SK-N-SH (cell line): ENCODE results near the gene RTN3. TPM values are rescaled to one million over a fixed set of nuclear protein-coding genes. Genes with fewer than 3 reads are reported as not detected.

Experiments used
- CTCF ChIA-PET: fragments of 300-600, 350-600 bp; formaldehyde crosslinking; extraction: SDS; loops from one replicate; lab custom pipeline; 2021; lab: Yijun Ruan, JAX
- POLR2A ChIA-PET: fragments of 350-600 bp; sonication (Branson Sonifier 250); formaldehyde crosslinking; extraction: SDS; loops from one replicate; lab custom pipeline; 2020; ENCODE audit warnings: antibody characterized with exemption, inconsistent platforms; lab: Yijun Ruan, JAX
- DNase-seq: peaks from one replicate; pipeline ENCODE4 v3.0.0; 2012
- H2AFZ ChIP-seq: fragments of 200-600 bp; sonication (generic); 2 replicates; pipeline ENCODE4 v1.8.1; 2016; ENCODE audit warnings: antibody characterized with exemption, mild to moderate bottlenecking, low read depth
- H3F3A ChIP-seq: fragments of 200-600 bp; sonication (generic); replicated peaks from 2 replicates; pipeline ENCODE3; 2016; ENCODE audit warnings: antibody characterized with exemption, mild to moderate bottlenecking; ENCODE audit not compliant: insufficient read depth
- H3K27ac ChIP-seq, 2 experiments: fragments of 200-500 bp in 1 of 2; fragments of 200-600 bp in 1 of 2; sonication (Bioruptor generic) in 1 of 2; sonication (generic), shearing (Covaris generic) in 1 of 2; 2 replicates each; pipeline versions ENCODE4 v1.5.1 to v1.6.1; 2014 to 2016; ENCODE audit warnings: low read depth in 2 of 2, inconsistent platforms in 1 of 2, low read length in 1 of 2, mild to moderate bottlenecking in 1 of 2, mixed read lengths in 1 of 2
- H3K27me3 ChIP-seq: fragments of 200-600 bp; sonication (generic), shearing (Covaris generic); 2 replicates; pipeline ENCODE4 v1.6.1; 2016; ENCODE audit warnings: mixed run types; ENCODE audit not compliant: insufficient read depth
- H3K36me3 ChIP-seq, 2 experiments: fragments of 200-500 bp in 1 of 2; fragments of 200-600 bp in 1 of 2; sonication (Bioruptor generic) in 1 of 2; sonication (generic) in 1 of 2; replicated peaks in 1 of 2; 2 replicates each; pipeline versions ENCODE3 to v1.5.1; 2014 to 2016; ENCODE audit warnings: low read length in 1 of 2, mild to moderate bottlenecking in 1 of 2; ENCODE audit not compliant: insufficient read depth in 2 of 2, control insufficient read depth in 1 of 2
- H3K4me1 ChIP-seq, 2 experiments: fragments of 200-500 bp in 1 of 2; fragments of 200-600 bp in 1 of 2; sonication (Bioruptor generic) in 1 of 2; sonication (generic), shearing (Covaris generic) in 1 of 2; 2 replicates each; pipeline versions ENCODE4 v1.5.1 to v1.6.1; 2014 to 2016; ENCODE audit warnings: low read depth in 1 of 2, low read length in 1 of 2, mixed run types in 1 of 2; ENCODE audit not compliant: insufficient read depth in 2 of 2, control insufficient read depth in 1 of 2
- H3K4me2 ChIP-seq: fragments of 200-600 bp; sonication (generic), shearing (Covaris generic); 2 replicates; pipeline ENCODE4 v1.6.1; 2017; ENCODE audit warnings: mixed run types
- H3K4me3 ChIP-seq, 2 experiments: fragments of 200-500 bp in 1 of 2; fragments of 200-600 bp in 1 of 2; sonication (Bioruptor generic) in 1 of 2; sonication (generic), shearing (Covaris generic) in 1 of 2; 2 replicates each; pipeline versions ENCODE4 v1.5.1 to v1.8.1; 2014 to 2016; ENCODE audit warnings: low read depth in 2 of 2, inconsistent platforms in 1 of 2, low read length in 1 of 2, mild to moderate bottlenecking in 1 of 2, mixed read lengths in 1 of 2, moderate library complexity in 1 of 2
- H3K79me2 ChIP-seq: fragments of 200-600 bp; sonication (generic); 2 replicates; pipeline ENCODE4 v1.8.1; 2017; ENCODE audit warnings: mild to moderate bottlenecking; ENCODE audit not compliant: insufficient read depth
- H3K9ac ChIP-seq: fragments of 200-600 bp; sonication (generic); 2 replicates; pipeline ENCODE4 v1.6.1; 2017; ENCODE audit warnings: mixed run types
- H3K9me2 ChIP-seq: fragments of 200-600 bp; sonication (generic); 2 replicates; pipeline ENCODE4 v1.6.1; 2017; ENCODE audit warnings: mixed run types
- H3K9me3 ChIP-seq: fragments of 200-600 bp; sonication (generic); 2 replicates; pipeline ENCODE4 v1.6.1; 2017; ENCODE audit warnings: mixed run types, mild to moderate bottlenecking, moderate library complexity
- H4K20me1 ChIP-seq: fragments of 200-600 bp; sonication (generic); 2 replicates; pipeline ENCODE4 v1.6.1; 2017; ENCODE audit warnings: mild to moderate bottlenecking, mixed run types; ENCODE audit not compliant: insufficient read depth
- CTCF ChIP-seq: fragments of 200-600 bp; sonication (generic); IDR thresholded peaks from 2 replicates; pipeline ENCODE4 v1.6.1; 2017; ENCODE audit warnings: antibody characterized with exemption, mild to moderate bottlenecking, moderate library complexity
- FOSL2 ChIP-seq: IDR thresholded peaks from 2 replicates; pipeline ENCODE4 v1.4.0; 2012; ENCODE audit warnings: low read depth, mild to moderate bottlenecking, moderate library complexity, borderline replicate concordance
- FOXM1 ChIP-seq: IDR thresholded peaks from 2 replicates; pipeline ENCODE4 v1.4.0; 2012; ENCODE audit warnings: low read depth, mild to moderate bottlenecking
- JUND ChIP-seq: IDR thresholded peaks from 2 replicates; pipeline ENCODE4 v1.4.0; 2012
- MXI1 ChIP-seq: IDR thresholded peaks from 2 replicates; pipeline ENCODE4 v1.6.1; 2012; ENCODE audit warnings: mild to moderate bottlenecking, low read depth, low read length, improper control_type of control experiment
- NFIC ChIP-seq: IDR thresholded peaks from 2 replicates; pipeline ENCODE4 v1.4.0; 2012; ENCODE audit warnings: borderline replicate concordance
- RAD21 ChIP-seq: IDR thresholded peaks from 2 replicates; pipeline ENCODE4 v1.6.1; 2012; ENCODE audit warnings: mild to moderate bottlenecking, low read length
- RFX5 ChIP-seq: IDR thresholded peaks from 2 replicates; pipeline ENCODE4 v1.6.1; 2012; ENCODE audit warnings: mild to moderate bottlenecking, improper control_type of control experiment, low read length
- SMC3 ChIP-seq: IDR thresholded peaks from 2 replicates; pipeline ENCODE4 v1.6.1; 2012; ENCODE audit warnings: low read depth, low read length, improper control_type of control experiment
- TAF1 ChIP-seq: IDR thresholded peaks from 2 replicates; pipeline ENCODE4 v1.6.1; 2012; ENCODE audit warnings: low read depth, mild to moderate bottlenecking, low read length, moderate library complexity, borderline replicate concordance
- TCF12 ChIP-seq: IDR thresholded peaks from 2 replicates; pipeline ENCODE4 v1.4.0; 2012
- TEAD4 ChIP-seq: IDR thresholded peaks from 2 replicates; pipeline ENCODE4 v1.4.0; 2012; ENCODE audit warnings: mild to moderate bottlenecking, borderline replicate concordance; ENCODE audit not compliant: insufficient read depth
- WGBS: methylation state at CpG from one replicate; pipeline ENCODE4 v1.1.6; 2017; ENCODE audit warnings: low lambda C conversion rate; 5-methylcytosine and 5-hydroxymethylcytosine counted together
- polyA plus RNA-seq, 3 experiments: library from polyadenylated mRNA; depleted of rRNA; stranded (reverse); fragments of >200 nt; gene quantifications; 2 replicates each; pipeline ENCODE4 v1.2.3, GENCODE V29; 2012

The RTN3 gene
- polyA plus RNA-seq, 1 of the 3 experiments (the other 2 are of a cell fraction), result 52.7 TPM

GRCh38 chr11:63737718-63738117 is 56.4 kb downstream of the RTN3 start (continued):
- TF ChIP-seq RFX5, result no peak
- TF ChIP-seq FOSL2, result no peak
- TF ChIP-seq NFIC, result no peak
- TF ChIP-seq, all 33 proteins: peak for 0

DNA sequence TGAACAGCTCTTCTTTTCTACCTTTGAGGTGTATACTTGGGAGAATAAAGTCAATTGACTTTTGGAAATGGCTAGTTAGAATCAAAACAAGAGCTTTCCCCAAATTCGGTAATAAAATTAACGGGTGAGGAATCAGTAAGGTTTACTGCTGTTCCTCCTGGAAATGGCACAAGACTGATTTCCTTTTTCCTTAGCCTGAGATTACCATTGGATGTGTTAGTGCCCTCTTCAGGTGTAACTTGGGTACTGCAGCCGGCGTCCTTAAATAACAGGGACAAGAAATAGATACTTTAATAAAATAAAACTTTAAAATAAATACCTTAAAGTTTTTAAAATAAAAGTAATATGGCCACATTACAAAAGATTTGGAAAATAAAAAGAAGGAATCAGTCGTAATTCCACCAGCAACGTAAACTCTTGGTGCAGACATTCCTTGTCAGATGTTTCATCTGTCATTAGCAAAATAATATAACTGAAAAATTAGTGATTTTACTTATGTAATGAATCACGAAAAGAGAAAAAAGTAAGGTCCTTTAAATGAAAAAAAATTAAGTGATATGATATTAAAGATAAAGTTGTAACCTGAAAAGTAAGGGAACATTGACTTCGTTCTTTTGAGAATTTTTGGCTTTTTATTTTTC is 57.5 kb downstream of the RTN3 start:
- ChIA-PET CTCF (interaction anchor here (0.6 to 5.9 kb wide), 35 partner anchors 8 to 259 kb away, joined by 3 to 32 read pairs (median 4); partner anchors contain the start of genes ATL3 and RTN3), POLR2A (interaction anchor here (0.6 kb wide), 1 partner anchor 37 kb away, joined by 3 read pairs; no protein-coding TSS in a partner anchor)
- Histone ChIP-seq H3K9ac (no peak overlapping the region), H3K27ac (no peak overlapping the region), H3F3A (peaks cover 7% of the 10 kb centered on the region), H3K36me3 (peaks cover 0 to 3% of the 10 kb centered on the region in 2 experiments), H3K4me3 (no peak overlapping the region; a peak in 1 of 4 replicates), H4K20me1 (no peaks in the 10 kb centered on the region), H2AFZ (0 out of 2 replicates have a peak overlapping the region, but pooled peaks have one; percentile 37), H3K27me3 (no peaks in the 10 kb centered on the region), H3K9me2 (no peaks in the 10 kb centered on the region), H3K79me2 (peaks cover 36% of the 10 kb centered on the region), H3K4me2 (no peak overlapping the region), H3K4me1 (0 out of 4 replicates have a peak, but pooled peaks cover 0 to 14% of the 10 kb centered on the region in 2 experiments), H3K9me3 (no peaks in the 10 kb centered on the region)
- TF ChIP-seq TEAD4 (no peak), RAD21 (peak; percentile 79), TAF1 (0 out of 2 replicates have a peak, but pooled peaks have one; percentile 23), CTCF (peak; percentile 82), SMC3 (peak; percentile 65; the same call in 1 of the 2 replicates), TCF12 (no peak), RFX5 (no peak), MXI1 (no peak)
- peak; percentile 50 for DNase-seq
- WGBS, result 22% methylated on average over 8 of the region's 8 CpGs

- Histone ChIP-seq H3K36me3 (peaks cover 3 to 12% of the 10 kb centered on the region in 2 experiments), H3K27me3 (no peaks in the 10 kb centered on the region), H3K4me3 (no peak overlapping the region), H3K9ac (no peak overlapping the region), H3K4me1 (no peaks in the 10 kb centered on the region), H3K27ac (no peak overlapping the region), H3K79me2 (peaks cover 48% of the 10 kb centered on the region), H3K9me2 (no peaks in the 10 kb centered on the region), H2AFZ (no peak overlapping the region), H4K20me1 (peaks cover 8% of the 10 kb centered on the region; the same call in 1 of the 2 replicates), H3F3A (no peaks in the 10 kb centered on the region), H3K4me2 (no peak overlapping the region), H3K9me3 (no peaks in the 10 kb centered on the region)
- 97% methylated on average over 13 of the region's 13 CpGs for WGBS
- TF ChIP-seq FOXM1 (no peak), JUND (no peak), CTCF (peak; percentile 36)
- CTCF ChIA-PET, result interaction anchor here (0.6 to 1.5 kb wide), 4 partner anchors 11 to 266 kb away, joined by 3 to 5 read pairs (median 3); no protein-coding TSS in a partner anchor
- POLR2A ChIA-PET, result no interaction called here
- no peak for DNase-seq
These were observed 64.2 kb downstream of the RTN3 start for GRCh38 chr11:63745304-63746170.
